Fibroblast of the aortic adventitia (primary cell): Measurements from ENCODE around the gene C2CD2L. TPM values are rescaled to one million over a fixed set of nuclear protein-coding genes. Genes with fewer than 3 reads are reported as not detected.

Experiments
- DNase-seq: peaks from one replicate; pipeline ENCODE4 v3.0.0-alpha.2; 2010; ENCODE audit warnings: low read depth
- H3K4me3 ChIP-seq: 2 replicates; pipeline ENCODE4 v1.5.1; 2011; ENCODE audit warnings: low read depth, mild to moderate bottlenecking, control low read depth, low read length, moderate library complexity
- CTCF ChIP-seq: IDR thresholded peaks from 2 replicates; pipeline ENCODE4 v1.5.1; 2011; ENCODE audit warnings: mild to moderate bottlenecking, low read length, control low read depth, inconsistent platforms; ENCODE audit not compliant: insufficient read depth
- total RNA-seq: library from RNA; depleted of rRNA; stranded (reverse); fragments of >200 nt; gene quantifications from 2 replicates; pipeline ENCODE4 v1.2.3, GENCODE V29; 2012; ENCODE audit warnings: low replicate concordance

The C2CD2L gene
- total RNA-seq, 1 donor, result 4.9 TPM

GRCh38 chr11:119152043-119152442 lies 44.9 kb downstream of the C2CD2L start:
- H3K4me3 ChIP-seq, result no peak overlapping the region
- no peak for DNase-seq
- TF ChIP-seq CTCF, result no peak

GRCh38 chr11:119152604-119153003 lies 45.5 kb downstream of the C2CD2L start:
- TF ChIP-seq CTCF, result no peak
- no peak overlapping the region for H3K4me3 ChIP-seq

GRCh38 chr11:119153049-119153818 lies 46.1 kb downstream of the C2CD2L start:
- H3K4me3 ChIP-seq, result no peak overlapping the region
- DNase-seq, result no peak
- TF ChIP-seq CTCF, result no peak

More at GRCh38 chr11:119152604-119153003, 45.5 kb downstream of the C2CD2L start:
- no peak for DNase-seq

GRCh38 chr11:119154178-119154577 lies 47.0 kb downstream of the C2CD2L start:
- DNase-seq, result no peak
- TF ChIP-seq CTCF, result no peak
- H3K4me3 ChIP-seq, result no peak overlapping the region

- TF ChIP-seq CTCF, result peak; percentile 13
- no peak overlapping the region for H3K4me3 ChIP-seq
- no peak for DNase-seq
Observed at GRCh38 chr11:119155733-119156492, 48.8 kb downstream of the C2CD2L start.

GRCh38 chr11:119156496-119156895 lies 49.4 kb downstream of the C2CD2L start:
- no peak for TF ChIP-seq CTCF
- H3K4me3 ChIP-seq, result no peak overlapping the region
- DNase-seq, result no peak
